Erythroblast (primary cell): ENCODE results near the gene LDLRAD4.

Source experiments
- DNase-seq, 2 experiments: peaks; one replicate each; lab custom pipeline; 2025; lab: John Stamatoyannopoulos, UW
- GATA1 ChIP-seq: IDR thresholded peaks from 2 replicates; pipeline ENCODE4 v1.6.1; 2011; ENCODE audit warnings: low read depth, mild to moderate bottlenecking, control low read depth, low read length, moderate library complexity
- POLR2A ChIP-seq: IDR thresholded peaks from 2 replicates; pipeline ENCODE4 v1.6.1; 2011; ENCODE audit warnings: mild to moderate bottlenecking, low read length

Gene LDLRAD4

GRCh38 chr18:13229001-13229671 is 10.6 kb downstream of the LDLRAD4 start:
- no peak for DNase-seq
- TF ChIP-seq POLR2A (no peak), GATA1 (no peak)

- TF ChIP-seq GATA1 (no peak), POLR2A (no peak)
- DNase-seq: no peak
Measured at GRCh38 chr18:13231151-13231550, 12.6 kb downstream of the LDLRAD4 start.

GRCh38 chr18:13232086-13232917 is 13.7 kb downstream of the LDLRAD4 start:
- no peak for TF ChIP-seq POLR2A
- TF ChIP-seq GATA1: no peak
- DNase-seq: peak in 1 of 2 experiments; percentile 16

GRCh38 chr18:13232971-13233786 is 14.6 kb downstream of the LDLRAD4 start:
- DNase-seq: no peak
- no peak for TF ChIP-seq POLR2A
- TF ChIP-seq GATA1: no peak

- TF ChIP-seq GATA1 (no peak), POLR2A (no peak)
- DNase-seq: no peak
Measured at GRCh38 chr18:13233787-13234783, 15.5 kb downstream of the LDLRAD4 start.

DNA sequence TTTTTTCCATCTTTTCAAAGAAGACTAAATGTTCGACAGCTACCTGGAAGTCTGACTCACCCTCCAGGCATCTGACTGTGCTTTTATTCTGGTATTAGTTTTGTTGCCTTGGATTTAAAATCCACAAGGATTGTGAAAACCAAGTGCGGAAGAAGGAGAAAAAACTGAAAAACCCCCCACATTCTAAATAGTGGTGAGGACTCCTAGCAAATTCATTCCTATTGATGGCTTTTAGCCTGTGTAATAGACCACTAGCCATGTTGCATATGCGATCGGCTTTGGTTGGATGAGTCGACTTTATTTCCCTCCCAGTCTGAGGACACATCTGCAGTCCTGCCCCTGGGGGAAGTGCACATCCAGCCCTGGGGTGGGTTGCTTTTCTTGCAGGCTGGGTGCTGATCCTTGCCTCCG is 16.9 kb downstream of the LDLRAD4 start:
- DNase-seq: no peak
- no peak for TF ChIP-seq POLR2A
- TF ChIP-seq GATA1: no peak

DNA sequence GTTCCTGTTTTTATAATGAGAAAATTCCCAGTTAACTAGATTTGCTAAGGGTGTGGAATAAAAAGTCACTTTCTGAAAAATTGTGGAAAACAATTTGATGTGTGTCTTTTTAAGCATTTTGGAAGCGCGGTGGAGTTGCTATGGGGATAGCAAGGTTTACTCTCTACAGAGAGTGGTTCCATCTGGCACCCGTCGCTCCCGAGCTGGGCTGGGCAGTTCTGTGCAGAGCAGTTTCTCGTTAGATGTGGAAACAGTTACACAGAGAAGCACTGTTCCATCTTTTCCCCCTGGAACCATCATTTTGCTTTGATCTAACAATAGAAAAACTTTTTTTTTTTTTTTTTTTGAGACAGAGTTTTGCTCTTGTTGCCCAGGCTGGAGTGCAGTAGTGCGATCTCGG is 17.4 kb downstream of the LDLRAD4 start:
- DNase-seq: no peak
- TF ChIP-seq POLR2A (no peak), GATA1 (no peak)

DNA sequence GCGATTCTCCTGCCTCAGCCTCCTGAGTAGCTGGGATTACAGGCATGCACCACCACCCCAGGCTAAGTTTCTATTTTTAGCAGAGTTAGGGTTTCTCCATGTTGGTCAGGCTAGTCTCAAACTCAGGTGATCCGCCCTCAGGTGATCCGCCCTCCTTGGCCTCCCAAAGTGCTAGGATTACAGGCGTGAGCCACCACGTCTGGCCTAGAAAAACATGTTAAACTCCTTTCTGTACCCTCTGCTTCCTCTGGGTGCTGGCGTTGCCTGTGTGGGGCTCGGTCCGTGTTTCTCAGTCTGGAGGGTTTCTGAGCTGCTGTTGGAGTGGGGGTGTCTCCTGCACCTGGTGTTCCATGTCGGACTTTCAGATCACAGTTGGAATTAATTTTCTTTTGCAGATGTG is 17.9 kb downstream of the LDLRAD4 start:
- DNase-seq: no peak
- TF ChIP-seq POLR2A: no peak
- no peak for TF ChIP-seq GATA1

DNA sequence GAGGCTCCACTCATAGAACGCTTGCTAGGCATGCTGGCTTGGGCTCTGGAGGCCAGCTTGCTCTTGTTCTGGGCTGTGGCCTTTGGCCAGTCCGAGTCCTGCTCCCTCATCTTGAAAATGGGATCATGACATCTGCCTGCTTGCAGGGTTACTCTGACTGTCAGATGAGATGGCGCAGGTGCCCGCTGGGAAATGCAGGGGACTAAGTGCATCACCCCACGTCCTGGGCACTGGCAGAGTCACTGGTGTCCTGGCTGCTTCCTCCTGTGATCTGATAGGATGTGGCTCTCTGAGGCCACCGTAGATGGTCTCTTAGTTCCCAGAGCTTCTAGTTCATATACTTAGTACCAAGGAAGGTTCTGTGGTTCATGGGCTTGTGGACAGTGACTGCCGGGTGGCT is 18.5 kb downstream of the LDLRAD4 start:
- DNase-seq: no peak
- TF ChIP-seq GATA1 (no peak), POLR2A (no peak)

DNA sequence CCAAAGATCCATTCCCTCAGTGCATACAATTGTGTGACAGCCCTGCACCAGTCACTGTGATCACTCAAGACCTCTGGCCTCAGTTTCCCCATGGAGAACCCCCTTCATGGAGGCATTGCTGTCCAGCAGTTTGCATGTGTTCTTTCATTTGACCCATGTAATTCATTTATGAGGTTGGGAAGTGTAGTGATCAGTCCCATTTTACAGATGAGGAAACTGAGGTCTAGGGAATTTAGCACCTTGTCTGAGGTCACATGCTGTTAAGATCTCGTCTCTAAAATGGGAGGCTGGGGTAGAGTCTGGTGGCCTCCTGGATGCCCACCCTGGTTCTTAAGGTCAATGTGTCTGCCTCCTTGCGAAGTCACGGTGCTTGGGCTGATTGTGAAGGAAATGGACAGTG is 19.1 kb downstream of the LDLRAD4 start:
- no peak for TF ChIP-seq GATA1
- TF ChIP-seq POLR2A: no peak
- no peak for DNase-seq

- no peak for DNase-seq
- TF ChIP-seq POLR2A (no peak), GATA1 (no peak)
Measured at GRCh38 chr18:13239171-13239956, 20.8 kb downstream of the LDLRAD4 start.

- no peak for DNase-seq
- TF ChIP-seq POLR2A (no peak), GATA1 (no peak)
Measured at GRCh38 chr18:13240060-13240725, 21.6 kb downstream of the LDLRAD4 start.
